B cell (primary cell): ENCODE measurements around the gene SLC39A11. TPM values are rescaled to one million over a fixed set of nuclear protein-coding genes. Genes with fewer than 3 reads are reported as not detected.

Experiments
- ATAC-seq: fragments of 200-7000 bp; cut with Tn5 transposase; one replicate; pipeline ENCODE4 v1.10.0; 2021; ENCODE audit warnings: low read depth, mild to moderate bottlenecking, moderate number of reproducible peaks, moderate library complexity
- CTCF ChIA-PET: fragments of 350-600 bp; sonication (Branson Sonifier 250); formaldehyde crosslinking; loops from one replicate; lab custom pipeline; 2021; ENCODE audit warnings: antibody characterized with exemption, inconsistent platforms; lab: Charles Lee
- POLR2A ChIA-PET: fragments of 350-600 bp; sonication (Branson Sonifier 250); formaldehyde crosslinking; loops from one replicate; lab custom pipeline; 2021; ENCODE audit warnings: antibody characterized with exemption; lab: Charles Lee
- DNase-seq: peaks from one replicate; pipeline ENCODE4 v3.0.0; 2013
- H2AFZ ChIP-seq: 2 replicates; pipeline ENCODE4 v1.6.1; 2012; ENCODE audit warnings: mild to moderate bottlenecking, low read depth, low read length; ENCODE audit not compliant: insufficient read depth, poor library complexity, severe bottlenecking
- H3K27ac ChIP-seq, 2 donors: 1 replicate in 1 of 2; 2 replicates in 1 of 2; pipeline ENCODE4 v1.5.1; 2012 to 2013; ENCODE audit warnings: low read length in 2 of 2, mild to moderate bottlenecking in 2 of 2, moderate library complexity in 1 of 2
- H3K27me3 ChIP-seq, 4 experiments: fragments of 200-600 bp in 1 of 4; sonication (generic) in 1 of 4; replicated peaks in 1 of 4; 1 replicate in 2 of 4; 2 replicates in 2 of 4; pipeline versions ENCODE4 v1.6.1 to v1.7.0; 2013 to 2016; ENCODE audit warnings: low read length in 3 of 4, mild to moderate bottlenecking in 2 of 4, mixed read lengths in 1 of 4, moderate library complexity in 1 of 4; ENCODE audit not compliant: insufficient read depth in 4 of 4, control insufficient read depth in 3 of 4; ENCODE audit errors: control extremely low read depth in 1 of 4
- H3K36me3 ChIP-seq, 2 experiments: replicated peaks in 1 of 2; 1 replicate in 1 of 2; 2 replicates in 1 of 2; pipeline versions ENCODE4 v1.6.1 to v1.7.1; 2013; ENCODE audit warnings: low read length in 1 of 2; ENCODE audit not compliant: insufficient read depth in 2 of 2, control insufficient read depth in 1 of 2; ENCODE audit errors: control extremely low read depth in 1 of 2, extremely low read depth in 1 of 2
- H3K4me1 ChIP-seq, 2 donors: fragments of 200-600 bp in 1 of 2; sonication (generic) in 1 of 2; 1 replicate in 1 of 2; 2 replicates in 1 of 2; pipeline versions ENCODE4 v1.5.1 to v1.6.1; 2013 to 2017; ENCODE audit warnings: low read length in 2 of 2; ENCODE audit not compliant: control insufficient read depth in 2 of 2, insufficient read depth in 2 of 2
- H3K4me2 ChIP-seq: replicated peaks from 2 replicates; pipeline ENCODE3; 2012; ENCODE audit warnings: mild to moderate bottlenecking, low read depth, low read length; ENCODE audit not compliant: poor library complexity, severe bottlenecking
- H3K4me3 ChIP-seq, 5 experiments: fragments of 200-600 bp in 1 of 5; sonication (generic) in 1 of 5; 1 replicate in 3 of 5; 2 replicates in 2 of 5; pipeline versions ENCODE4 v1.5.1 to v1.7.0; 2011 to 2016; ENCODE audit warnings: low read length in 4 of 5, mild to moderate bottlenecking in 4 of 5, low read depth in 2 of 5, control low read depth in 1 of 5, moderate library complexity in 1 of 5; ENCODE audit not compliant: insufficient read depth in 1 of 5; ENCODE audit errors: control extremely low read depth in 1 of 5, extremely low read depth in 1 of 5
- H3K79me2 ChIP-seq: fragments of 200-600 bp; sonication (generic); one replicate; pipeline ENCODE4 v1.6.0; 2016; ENCODE audit warnings: low read length; ENCODE audit not compliant: control insufficient read depth, insufficient read depth
- H3K9ac ChIP-seq: fragments of 200-600 bp; sonication (generic); 2 replicates; pipeline ENCODE4 v1.6.1; 2017; ENCODE audit warnings: mild to moderate bottlenecking, low read length, moderate library complexity
- H3K9me3 ChIP-seq, 3 donors: one replicate each; pipeline versions ENCODE4 v1.6.1 to v1.7.1; 2013; ENCODE audit warnings: low read length in 2 of 3; ENCODE audit not compliant: control insufficient read depth in 2 of 3, insufficient read depth in 1 of 3; ENCODE audit errors: control extremely low read depth in 1 of 3
- H4K20me1 ChIP-seq: 2 replicates; pipeline ENCODE4 v1.6.0; 2012; ENCODE audit warnings: mild to moderate bottlenecking, low read length; ENCODE audit not compliant: insufficient read depth, control insufficient read depth, poor library complexity, severe bottlenecking
- H3K27ac Mint-ChIP-seq: one replicate; pipeline ENCODE4 v1.8.0; 2021; ENCODE audit warnings: mixed read lengths
- H3K27me3 Mint-ChIP-seq: one replicate; pipeline ENCODE4 v1.8.0; 2021; ENCODE audit warnings: mixed read lengths
- H3K4me1 Mint-ChIP-seq: one replicate; pipeline ENCODE4 v1.8.0; 2021; ENCODE audit warnings: mixed read lengths
- H3K4me3 Mint-ChIP-seq: one replicate; pipeline ENCODE4 v1.8.0; 2021; ENCODE audit warnings: mixed read lengths
- H3K9me3 Mint-ChIP-seq: one replicate; pipeline ENCODE4 v1.8.0; 2022; ENCODE audit warnings: mixed read lengths; ENCODE audit not compliant: insufficient read depth
- EZH2 ChIP-seq: IDR thresholded peaks from 2 replicates; pipeline ENCODE4 v1.6.1; 2012; ENCODE audit warnings: borderline replicate concordance, low read depth, mild to moderate bottlenecking, moderate library complexity, low read length; ENCODE audit not compliant: insufficient read depth, poor library complexity, severe bottlenecking
- WGBS: methylation state at CpG from one replicate; pipeline ENCODE4 v1.1.5; 2013; ENCODE audit warnings: missing lambda C conversion rate; ENCODE audit not compliant: insufficient coverage; 5-methylcytosine and 5-hydroxymethylcytosine counted together
- intact Hi-C: fragments of 100-400 bp; cut with micrococcal nuclease; formaldehyde crosslinking; loops from one replicate; pipeline ENCODE4 v1.10.0; 2022
- polyA plus RNA-seq: library from polyadenylated mRNA; depleted of rRNA; stranded (reverse); fragments of >200 nt; gene quantifications from 2 replicates; pipeline ENCODE4 v1.2.3, GENCODE V29; 2012
- total RNA-seq, 2 donors: library from RNA; stranded (reverse); fragments of 120-200 nt in 1 of 2; gene quantifications; 1 replicate in 1 of 2; 2 replicates in 1 of 2; pipeline versions ENCODE4 v1.2.3 to v1.2.4, GENCODE V29; 2013 to 2022
- TF ChIP-seq, protein P1 (sequence below): fragments of 200-600 bp; IDR thresholded peaks from one replicate; pipeline ENCODE4 v1.8.0; 2022; ENCODE audit warnings: antibody characterized with exemption, mild to moderate bottlenecking

The SLC39A11 gene
- total and polyA plus RNA-seq, 2 donors (not counting 1 experiment from before 2014, with no cell fraction given), result 6.9 to 39.6 TPM

DNA sequence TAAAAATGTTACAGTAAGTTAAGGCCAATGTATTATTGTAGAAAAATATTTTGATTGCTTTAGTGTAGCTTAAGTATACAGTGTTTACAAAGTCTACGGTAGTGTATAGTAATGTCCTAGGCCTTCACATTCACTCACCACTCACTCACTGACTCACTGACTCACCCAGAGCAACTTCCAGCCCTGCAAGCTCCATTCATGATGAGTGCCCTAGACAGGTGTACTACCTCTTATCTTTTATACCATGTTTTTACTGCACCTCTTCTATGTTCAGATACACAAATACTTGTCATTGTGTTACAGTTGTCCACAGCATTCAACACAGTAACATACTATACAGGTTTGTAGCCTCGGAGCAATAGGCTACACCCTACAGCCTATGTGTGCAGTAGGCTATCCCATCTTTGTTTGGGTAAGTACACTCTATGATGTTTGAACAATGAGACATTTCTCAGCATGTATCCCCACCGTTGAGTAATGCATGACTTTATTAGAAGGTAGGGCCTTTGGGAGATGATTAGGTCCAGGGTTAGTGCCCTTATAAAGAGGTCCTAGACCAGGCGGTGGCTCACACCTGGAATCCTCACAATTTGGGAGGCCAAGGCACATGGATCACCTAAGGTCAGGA is 117.8 kb downstream of the SLC39A11 start:
- Histone ChIP-seq H3K27me3 (no peaks in the 10 kb centered on the region), H3K4me1 (peaks cover 0 to 18% of the 10 kb centered on the region in 2 donors), H3K4me3 (no peak overlapping the region), H3K9ac (no peak overlapping the region), H3K79me2 (peaks cover 15% of the 10 kb centered on the region), H2AFZ (no peak overlapping the region), H3K27ac (no peak overlapping the region), H3K4me2 (no peak overlapping the region), H3K9me3 (peaks cover 0 to 9% (median 4%) of the 10 kb centered on the region in 3 donors), H4K20me1 (no peaks in the 10 kb centered on the region), H3K36me3 (no peaks in the 10 kb centered on the region)
- Mint-ChIP-seq H3K9me3 (no peaks in the 10 kb centered on the region), H3K4me3 (no peak overlapping the region), H3K27ac (no peak overlapping the region), H3K4me1 (peaks cover 39% of the 10 kb centered on the region), H3K27me3 (no peaks in the 10 kb centered on the region)
- WGBS, result 90% methylated on average over 1 of the region's 4 CpGs
- ChIA-PET CTCF (interaction anchor here (0.8 to 1.1 kb wide), 2 partner anchors 11 kb away, joined by 4 to 5 read pairs; no protein-coding TSS in a partner anchor), POLR2A (no interaction called here)
- DNase-seq (no peak), ATAC-seq (no peak)
- intact Hi-C loops, result no loop called here
- no peak for TF ChIP-seq EZH2
- TF ChIP-seq, protein P1, sequence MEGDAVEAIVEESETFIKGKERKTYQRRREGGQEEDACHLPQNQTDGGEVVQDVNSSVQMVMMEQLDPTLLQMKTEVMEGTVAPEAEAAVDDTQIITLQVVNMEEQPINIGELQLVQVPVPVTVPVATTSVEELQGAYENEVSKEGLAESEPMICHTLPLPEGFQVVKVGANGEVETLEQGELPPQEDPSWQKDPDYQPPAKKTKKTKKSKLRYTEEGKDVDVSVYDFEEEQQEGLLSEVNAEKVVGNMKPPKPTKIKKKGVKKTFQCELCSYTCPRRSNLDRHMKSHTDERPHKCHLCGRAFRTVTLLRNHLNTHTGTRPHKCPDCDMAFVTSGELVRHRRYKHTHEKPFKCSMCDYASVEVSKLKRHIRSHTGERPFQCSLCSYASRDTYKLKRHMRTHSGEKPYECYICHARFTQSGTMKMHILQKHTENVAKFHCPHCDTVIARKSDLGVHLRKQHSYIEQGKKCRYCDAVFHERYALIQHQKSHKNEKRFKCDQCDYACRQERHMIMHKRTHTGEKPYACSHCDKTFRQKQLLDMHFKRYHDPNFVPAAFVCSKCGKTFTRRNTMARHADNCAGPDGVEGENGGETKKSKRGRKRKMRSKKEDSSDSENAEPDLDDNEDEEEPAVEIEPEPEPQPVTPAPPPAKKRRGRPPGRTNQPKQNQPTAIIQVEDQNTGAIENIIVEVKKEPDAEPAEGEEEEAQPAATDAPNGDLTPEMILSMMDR, result no peak

DNA sequence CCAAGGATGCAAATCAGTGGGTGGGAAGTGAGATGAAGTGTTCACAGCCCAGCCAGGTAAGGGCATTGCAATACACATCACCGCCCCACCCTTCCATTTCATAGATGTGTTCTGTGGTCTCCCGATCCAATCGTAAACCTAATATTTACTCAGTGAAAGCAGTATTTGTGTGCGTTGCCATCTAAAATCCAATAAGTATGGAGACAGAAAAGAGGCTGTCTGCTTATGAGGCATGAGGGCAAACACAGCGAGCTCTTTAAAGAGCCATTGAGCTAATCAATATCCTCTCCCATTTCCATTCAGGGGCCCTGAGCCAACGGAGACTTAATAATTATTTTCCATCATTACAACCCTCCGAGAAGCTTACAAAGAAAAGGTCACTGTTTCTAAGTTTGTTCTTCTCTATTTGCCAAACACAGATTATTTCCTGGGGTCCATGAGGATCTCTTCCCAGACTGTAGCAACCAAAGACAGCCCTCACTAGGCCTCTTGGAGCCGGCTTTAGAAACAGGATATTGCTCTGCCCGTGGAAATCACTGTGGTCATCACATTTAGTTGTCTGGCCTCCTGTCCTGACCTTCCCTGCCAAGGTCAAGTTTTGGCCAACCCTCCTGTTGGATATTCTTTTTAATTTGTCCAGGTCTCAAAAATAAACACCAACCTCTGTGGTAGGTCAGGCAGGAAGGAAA is 120.1 kb downstream of the SLC39A11 start:
- H3K4me1 Mint-ChIP-seq, result peaks cover 31% of the 10 kb centered on the region
- no peaks in the 10 kb centered on the region for H3K27me3 Mint-ChIP-seq
- DNase-seq (no peak), ATAC-seq (no peak)
- intact Hi-C loops, result no loop called here
- H3K27me3 ChIP-seq, result no peaks in the 10 kb centered on the region
- no peak overlapping the region for H3K4me3 ChIP-seq
- no peak overlapping the region for H2AFZ ChIP-seq
- no peak overlapping the region for H3K27ac Mint-ChIP-seq
- H3K9me3 Mint-ChIP-seq, result no peaks in the 10 kb centered on the region
- POLR2A ChIA-PET, result no interaction called here
- no peak overlapping the region for H3K27ac ChIP-seq
- peaks cover 0 to 11% of the 10 kb centered on the region in 2 donors for H3K4me1 ChIP-seq
- CTCF ChIA-PET, result no interaction called here
- WGBS, result 92% methylated on average over 5 of the region's 9 CpGs
- H3K4me3 Mint-ChIP-seq, result no peak overlapping the region
- no peak overlapping the region for H3K9ac ChIP-seq
- no peak for TF ChIP-seq EZH2
- TF ChIP-seq, protein P1, result no peak
- peaks cover 0 to 9% (median 4%) of the 10 kb centered on the region in 3 donors for H3K9me3 ChIP-seq
- no peaks in the 10 kb centered on the region for H4K20me1 ChIP-seq
- H3K4me2 ChIP-seq, result no peak overlapping the region
- peaks cover 0 to 1% of the 10 kb centered on the region in 2 experiments for H3K36me3 ChIP-seq
- peaks cover 15% of the 10 kb centered on the region for H3K79me2 ChIP-seq
